HG02571 (cell line): ENCODE data around the gene ATXN2.
"Not testable (repeated sequence)": the region's sequence is repeated elsewhere in the genome, so short reads cannot be mapped to it uniquely, and the experiment has no call there.

Experiments
- ATAC-seq: cut with Tn5 transposase; IDR thresholded peaks from one replicate; pipeline ENCODE4 v1.9.1; 2021; ENCODE audit warnings: mild to moderate bottlenecking, moderate library complexity; ENCODE audit not compliant: unreplicated experiment

The ATXN2 gene

GRCh38 chr12:111507719-111508118 is 91.4 kb downstream of the ATXN2 start:
- not testable (repeated sequence) for ATAC-seq

GRCh38 chr12:111507258-111507657 is 91.9 kb downstream of the ATXN2 start:
- ATAC-seq, result not testable (repeated sequence)

GRCh38 chr12:111506260-111506659 is 92.9 kb downstream of the ATXN2 start:
- no peak for ATAC-seq

GRCh38 chr12:111505601-111506036 is 93.5 kb downstream of the ATXN2 start:
- no peak for ATAC-seq

- ATAC-seq, result no peak
Observed at GRCh38 chr12:111503116-111503515, 96.0 kb downstream of the ATXN2 start.

- ATAC-seq, result no peak
Observed at GRCh38 chr12:111494676-111495075, 104.4 kb downstream of the ATXN2 start.

GRCh38 chr12:111492979-111493378 is 106.1 kb downstream of the ATXN2 start:
- ATAC-seq, result not testable (repeated sequence)

DNA sequence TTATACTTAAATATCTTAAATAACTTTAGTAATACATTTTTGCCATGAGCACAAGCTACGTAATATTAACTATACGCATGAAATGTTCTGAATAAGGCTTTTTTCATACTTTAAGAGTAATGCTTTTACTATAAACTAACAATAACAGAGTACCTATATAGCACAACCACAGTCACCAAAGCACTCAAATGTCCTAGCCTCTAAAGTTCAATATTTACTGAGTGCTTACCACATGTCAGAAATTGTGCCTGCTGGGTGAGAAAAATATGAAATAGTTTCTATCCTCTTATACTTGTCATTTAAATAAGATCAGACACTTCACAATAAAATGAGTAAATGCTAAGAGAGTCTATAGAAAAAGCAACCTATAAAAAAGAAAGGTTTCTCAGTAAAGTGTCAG is 110.3 kb downstream of the ATXN2 start:
- no peak for ATAC-seq

DNA sequence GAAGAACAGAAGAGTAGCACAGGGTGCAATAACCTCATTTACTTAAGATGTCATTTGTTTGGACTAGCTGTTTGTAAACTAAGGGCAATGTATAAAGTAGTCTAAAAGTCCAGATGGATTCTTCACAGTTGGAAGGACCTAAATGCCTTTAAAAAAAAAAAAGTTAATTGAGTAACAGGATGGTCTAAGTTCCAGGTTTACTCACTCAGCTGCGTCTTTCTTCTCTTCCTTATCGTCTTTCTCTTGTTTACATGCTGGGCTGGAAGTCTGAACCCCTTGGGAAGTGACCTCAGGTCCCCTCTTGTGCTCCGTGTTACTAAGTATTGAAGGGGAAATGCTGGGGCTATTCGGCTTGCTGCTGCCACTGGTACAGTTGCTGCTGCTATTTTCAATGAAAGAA is 110.8 kb downstream of the ATXN2 start:
- no peak for ATAC-seq

GRCh38 chr12:111482462-111482861 is 116.7 kb downstream of the ATXN2 start:
- ATAC-seq, result no peak

- ATAC-seq, result no peak
Observed at GRCh38 chr12:111471236-111471635, 127.9 kb downstream of the ATXN2 start.

DNA sequence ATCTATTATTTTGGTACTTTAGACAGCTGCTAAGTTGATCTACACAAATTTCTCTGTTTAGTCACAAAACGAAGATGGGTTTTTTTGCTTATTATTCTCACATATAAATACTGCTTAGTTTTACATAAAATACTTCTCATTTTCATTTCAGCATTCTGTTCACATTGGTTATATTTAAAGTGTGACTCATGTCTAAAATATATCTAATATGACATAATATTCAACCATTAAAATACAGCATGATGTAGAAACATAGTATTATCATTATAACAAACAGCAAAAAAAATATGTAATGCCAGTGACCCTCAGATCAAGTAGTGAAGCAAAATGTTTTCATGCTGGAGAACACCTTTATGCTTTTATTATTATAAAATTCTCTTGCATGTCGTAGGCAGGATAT is 129.7 kb downstream of the ATXN2 start:
- no peak for ATAC-seq

DNA sequence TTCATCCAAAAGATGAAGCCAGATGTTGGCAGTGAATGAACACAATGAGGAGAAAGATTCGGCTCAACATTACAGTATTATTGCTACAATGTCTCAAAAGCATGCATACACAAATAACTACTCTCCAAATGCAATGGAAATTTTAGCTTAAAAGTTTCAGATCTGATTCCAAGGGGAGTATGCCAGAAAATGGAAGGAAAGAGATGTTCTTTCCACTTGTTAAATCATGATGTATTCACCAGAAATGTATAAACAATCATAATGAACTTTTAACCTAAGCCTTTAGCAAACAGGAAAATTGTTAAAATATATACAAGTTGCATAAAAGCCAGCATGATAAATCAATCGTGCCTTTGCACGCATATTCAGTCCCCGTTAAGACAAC is 131.3 kb downstream of the ATXN2 start:
- no peak for ATAC-seq

- ATAC-seq, result no peak
Observed at GRCh38 chr12:111467092-111467856, 131.8 kb downstream of the ATXN2 start.

GRCh38 chr12:111462210-111462769 is 136.8 kb downstream of the ATXN2 start:
- no peak for ATAC-seq

GRCh38 chr12:111460111-111460510 is 139.0 kb downstream of the ATXN2 start:
- ATAC-seq, result not testable (repeated sequence)

DNA sequence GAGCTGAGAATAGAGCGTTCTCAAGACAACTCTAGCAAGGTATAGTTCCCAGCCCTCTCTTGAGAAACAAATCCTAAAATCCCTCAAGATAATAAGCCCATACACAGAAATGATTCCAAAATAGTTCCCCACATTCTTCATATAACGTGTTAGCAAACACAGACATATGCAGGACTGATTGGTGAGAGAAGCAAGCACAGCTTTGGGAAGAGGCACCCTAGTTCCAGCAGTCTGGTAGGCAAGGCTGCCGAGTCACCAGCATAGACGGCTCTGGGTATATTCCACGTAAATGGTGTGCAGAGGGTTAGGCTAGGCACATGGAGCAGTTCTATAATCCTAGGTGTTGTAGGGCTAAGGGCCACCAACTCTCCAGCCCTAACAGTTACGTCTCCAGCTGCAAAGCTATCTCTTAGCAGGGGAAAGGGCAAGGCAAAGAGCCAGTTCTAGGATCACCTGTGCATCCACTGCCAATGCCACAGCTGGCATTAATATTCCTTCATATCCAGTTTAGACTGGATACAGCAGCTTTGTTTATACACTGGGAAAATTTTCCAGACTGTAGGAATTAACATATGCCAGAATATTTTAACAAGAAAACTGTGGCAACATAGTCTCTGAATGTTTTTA is 140.5 kb downstream of the ATXN2 start:
- ATAC-seq, result no peak

DNA sequence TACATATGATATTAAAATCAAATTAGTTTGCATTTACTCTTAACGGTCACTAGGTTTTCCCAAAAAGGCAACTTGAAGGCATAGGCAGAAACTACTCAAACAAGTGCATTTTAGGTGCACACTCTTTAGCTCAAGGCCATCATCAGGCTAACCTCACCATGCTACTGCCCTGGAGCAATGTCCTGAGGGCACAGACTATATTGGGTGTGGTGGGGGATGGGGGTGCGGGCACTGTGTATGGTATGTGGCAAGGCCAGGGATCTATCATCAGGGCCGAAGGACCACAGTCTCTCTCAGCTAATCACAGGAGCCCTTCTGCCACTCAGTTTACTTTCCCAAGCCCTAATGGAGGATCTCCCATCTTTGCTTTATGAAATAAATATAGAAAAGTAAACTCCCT is 141.5 kb downstream of the ATXN2 start:
- no peak for ATAC-seq

DNA sequence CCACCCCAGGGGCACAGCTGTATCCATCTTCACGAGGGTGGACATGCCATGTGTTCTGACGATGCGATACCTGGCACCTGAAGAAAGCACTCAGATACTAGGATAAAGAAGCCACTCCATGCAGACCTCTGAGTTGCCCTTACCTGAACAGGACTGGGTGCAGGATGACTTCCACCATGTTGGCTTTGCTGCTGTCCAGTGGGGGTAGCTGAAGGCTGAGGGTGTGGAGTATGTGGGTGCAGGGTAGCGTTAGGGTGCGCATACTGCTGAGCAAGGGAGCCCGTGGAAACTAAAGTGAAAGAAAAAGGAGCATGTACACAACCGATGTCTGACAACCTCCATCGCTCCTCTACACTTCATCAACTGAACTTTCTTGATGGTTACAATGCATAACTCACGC is 142.0 kb downstream of the ATXN2 start:
- no peak for ATAC-seq

DNA sequence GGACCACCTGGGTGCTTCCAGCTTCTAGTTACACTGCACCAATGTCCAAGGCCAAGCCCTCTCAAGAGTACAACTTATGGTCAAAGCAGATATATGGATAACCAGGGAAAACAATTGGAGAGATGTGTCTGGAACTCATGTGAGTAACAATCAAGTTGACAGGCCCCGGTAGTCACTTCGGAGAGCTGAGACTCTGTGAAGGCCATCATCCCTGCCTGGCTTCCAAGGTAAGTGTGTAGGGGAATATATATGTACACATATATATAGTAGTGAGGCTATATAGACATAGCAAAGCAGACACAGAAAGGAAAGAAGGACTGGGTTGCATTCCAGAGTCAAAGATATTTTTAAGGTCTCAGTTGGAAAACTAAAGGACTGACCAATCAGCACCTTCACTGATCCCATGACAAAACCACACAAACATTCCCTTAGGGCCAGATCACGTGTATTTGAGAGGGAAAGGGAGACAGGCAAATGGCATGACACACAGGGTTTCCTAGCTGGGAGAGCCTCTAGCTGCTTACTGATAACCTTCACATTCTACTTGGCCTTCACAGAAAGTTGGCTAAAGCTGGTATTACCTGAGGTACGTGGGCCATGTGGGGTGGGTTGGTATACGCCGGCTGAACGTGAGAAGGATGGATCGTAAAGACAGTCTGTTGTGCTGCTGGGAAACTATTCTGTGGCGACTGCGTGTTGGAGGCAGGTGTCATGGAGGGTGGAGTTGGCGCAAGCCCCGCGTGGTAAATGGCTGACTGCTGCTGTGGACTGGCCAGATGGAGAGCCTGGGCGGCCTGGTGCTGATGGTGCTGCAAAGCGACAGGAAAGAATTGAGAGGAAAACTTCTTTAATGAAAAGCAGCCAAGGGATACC is 143.4 kb downstream of the ATXN2 start:
- ATAC-seq, result no peak

DNA sequence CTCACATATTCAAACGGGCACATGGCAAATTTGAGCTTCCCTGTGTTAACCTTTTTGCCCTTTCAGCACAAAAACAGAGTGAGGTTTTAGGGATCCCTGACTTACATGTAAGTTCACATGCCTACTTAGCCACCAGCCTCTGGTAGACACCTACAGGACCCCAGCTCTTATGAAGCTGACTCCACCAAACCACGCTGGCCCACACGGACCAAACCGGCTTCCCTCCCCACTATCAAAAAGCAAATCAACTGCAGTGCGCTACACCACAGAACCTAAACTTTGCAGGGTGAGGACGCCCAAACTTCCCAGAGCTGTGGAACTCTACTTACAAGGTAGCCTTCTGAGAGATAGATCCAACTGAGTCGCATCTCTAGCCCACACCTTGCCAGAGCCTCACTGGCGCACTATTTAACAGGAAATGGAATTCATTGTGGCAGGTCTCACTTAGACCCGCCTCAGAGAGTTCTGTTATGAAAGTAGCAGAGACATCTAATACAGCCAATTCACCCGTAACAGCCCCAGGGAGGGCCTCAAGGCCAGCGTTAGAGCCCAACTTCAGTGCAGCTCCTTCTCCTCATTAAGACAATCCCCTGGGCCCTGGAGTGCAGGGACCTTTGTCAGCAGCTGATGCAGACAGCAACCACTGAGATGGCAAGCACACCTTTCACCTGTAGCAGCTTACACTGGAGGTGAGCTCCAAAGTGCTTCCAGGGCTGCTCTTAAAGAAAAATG is 144.2 kb downstream of the ATXN2 start:
- no peak for ATAC-seq
